Dermis microvascular lymphatic vessel endothelial cell (primary cell): ENCODE results near the gene OR2A1. TPM values are rescaled to one million over a fixed set of nuclear protein-coding genes. Genes with fewer than 3 reads are reported as not detected.
"Not testable (repeated sequence)": the region's sequence is repeated elsewhere in the genome, so short reads cannot be mapped to it uniquely, and the experiment has no call there.

ENCODE experiments used
- DNase-seq, 2 donors: peaks; one replicate each; pipeline versions ENCODE4 v3.0.0 to v3.0.0-alpha.2; 2010; ENCODE audit warnings: low read depth in 2 of 2
- total RNA-seq: library from RNA; depleted of rRNA; stranded (reverse); fragments of >200 nt; gene quantifications from 2 replicates; pipeline ENCODE4 v1.2.1, GENCODE V29; 2014

Gene OR2A1
- total RNA-seq = under 0.01 TPM in 2 replicates

- DNase-seq = not testable (repeated sequence)
Observed at GRCh38 chr7:144311872-144312469, at the start of gene OR2A1. Gene OR2A1, plus strand, starts transcription at chr7:144312419. Its CDS starts 5,706 bp downstream, at chr7:144318125.

- not testable (repeated sequence) for DNase-seq
Observed at GRCh38 chr7:144264692-144265091, 47.5 kb upstream of the OR2A1 start, which contains the start of gene OR2A7. Gene OR2A7, minus strand, starts transcription at chr7:144264792. Its CDS starts 5,164 bp downstream, at chr7:144259628.

GRCh38 chr7:144269188-144269587, 43.0 kb upstream of the OR2A1 start, which contains the start of gene CTAGE8:
Gene CTAGE8, minus strand, starts transcription at chr7:144269288. Its CDS starts 38 bp downstream, at chr7:144269250.
- DNase-seq = not testable (repeated sequence)

GRCh38 chr7:144275281-144275680, 36.9 kb upstream of the OR2A1 start:
- not testable (repeated sequence) for DNase-seq

GRCh38 chr7:144280010-144280409, 32.2 kb upstream of the OR2A1 start:
- not testable (repeated sequence) for DNase-seq

- DNase-seq = not testable (repeated sequence)
Observed at GRCh38 chr7:144281981-144282380, 30.2 kb upstream of the OR2A1 start.

- not testable (repeated sequence) for DNase-seq
Observed at GRCh38 chr7:144282490-144282889, 29.7 kb upstream of the OR2A1 start.

DNA sequence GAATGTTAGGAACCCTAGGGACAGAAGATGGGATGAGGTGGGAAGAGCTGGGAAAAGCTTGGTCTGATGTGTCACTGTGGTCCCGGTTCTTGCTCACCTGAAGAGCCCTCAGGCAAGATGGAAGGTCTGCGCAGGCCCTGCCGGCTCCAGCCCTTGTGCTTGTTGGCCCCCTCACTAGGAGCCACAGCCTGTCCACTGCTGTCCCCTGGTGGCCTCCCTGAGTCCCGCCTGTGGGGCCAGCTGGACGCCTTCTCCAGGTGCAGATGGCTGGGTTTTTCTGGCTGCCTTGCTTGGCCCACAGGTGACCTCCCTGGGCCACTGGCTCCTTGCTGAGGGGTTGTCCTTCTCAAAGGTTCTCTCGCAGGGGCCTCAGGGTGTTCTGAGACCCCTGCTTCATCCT, 28.5 kb upstream of the OR2A1 start:
- not testable (repeated sequence) for DNase-seq

- DNase-seq = not testable (repeated sequence)
Observed at GRCh38 chr7:144287171-144287784, 24.9 kb upstream of the OR2A1 start.

GRCh38 chr7:144291607-144292006, 20.6 kb upstream of the OR2A1 start:
- DNase-seq = not testable (repeated sequence)

- not testable (repeated sequence) for DNase-seq
Observed at GRCh38 chr7:144292384-144293161, 19.6 kb upstream of the OR2A1 start.

- DNase-seq = not testable (repeated sequence)
Observed at GRCh38 chr7:144293794-144294499, 18.3 kb upstream of the OR2A1 start.

- not testable (repeated sequence) for DNase-seq
Observed at GRCh38 chr7:144302578-144303303, 9.5 kb upstream of the OR2A1 start.

- DNase-seq = not testable (repeated sequence)
Observed at GRCh38 chr7:144303607-144304006, 8.6 kb upstream of the OR2A1 start.

- not testable (repeated sequence) for DNase-seq
Observed at GRCh38 chr7:144305156-144305555, 7.1 kb upstream of the OR2A1 start.

- DNase-seq = not testable (repeated sequence)
Observed at GRCh38 chr7:144309702-144310101, 2.5 kb upstream of the OR2A1 start.

DNA sequence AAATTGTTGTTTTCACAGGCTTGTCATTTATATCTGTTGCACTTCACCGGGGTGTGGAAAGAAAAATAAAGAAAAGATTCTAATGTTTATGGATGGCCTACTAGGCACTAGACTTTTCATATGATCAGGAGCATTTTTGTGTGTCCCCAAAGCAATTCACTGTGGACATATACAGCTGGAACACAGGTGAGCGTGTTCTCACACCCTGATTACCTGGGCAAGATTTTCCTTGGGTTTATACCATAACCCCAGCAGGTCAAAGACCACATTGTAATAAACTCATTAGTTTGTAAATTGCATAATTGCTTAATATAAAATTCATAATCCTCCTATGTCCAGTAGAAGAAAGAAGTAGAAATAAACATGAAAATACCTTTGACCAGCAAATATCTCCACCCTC, 1.0 kb upstream of the OR2A1 start:
- DNase-seq = not testable (repeated sequence)

- DNase-seq = not testable (repeated sequence)
Observed at GRCh38 chr7:144317537-144317936, 5.3 kb downstream of the OR2A1 start.

DNA sequence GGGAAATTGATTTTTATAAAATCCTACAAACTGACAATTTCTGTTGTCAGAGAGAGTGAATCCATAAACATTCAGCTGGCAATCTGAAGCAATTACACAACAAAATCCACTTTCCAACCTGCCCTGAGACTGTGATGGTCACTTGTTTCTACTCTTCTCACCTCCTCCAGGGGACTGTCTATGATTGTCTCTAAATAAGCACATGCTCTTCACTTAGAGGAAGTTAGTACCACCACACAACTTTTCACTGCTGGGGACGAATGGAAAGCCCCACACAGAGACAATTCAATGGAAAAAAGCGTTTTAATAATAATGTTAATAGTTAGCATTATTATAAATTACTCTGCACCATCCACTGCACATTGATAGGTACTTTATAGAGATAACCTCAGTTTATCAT, 7.3 kb downstream of the OR2A1 start:
- DNase-seq = not testable (repeated sequence)

DNA sequence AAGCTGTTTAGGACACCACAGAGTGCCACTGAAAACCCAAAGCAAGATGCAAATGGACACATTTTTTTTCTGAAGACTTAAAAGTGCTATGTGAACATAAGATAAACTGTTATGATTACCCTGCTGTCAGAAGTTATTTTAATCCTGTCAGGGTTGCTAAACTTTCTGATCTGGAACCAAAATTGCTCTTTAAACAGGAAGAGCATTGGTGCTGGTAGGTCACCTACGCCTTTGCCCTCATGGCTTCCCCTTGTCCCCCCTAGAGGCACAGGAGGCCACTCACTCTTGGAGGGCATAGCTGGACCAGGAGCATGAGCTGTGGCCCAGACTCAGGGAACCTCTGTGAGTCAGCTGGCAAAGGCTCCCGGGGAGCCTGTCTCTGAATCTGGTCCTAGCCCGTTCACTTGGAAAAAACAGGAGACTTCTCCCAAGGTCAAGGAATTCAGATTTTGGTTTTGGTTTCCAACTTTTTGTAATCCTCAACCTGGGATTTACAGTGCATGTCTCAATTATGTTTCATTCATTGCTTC, 9.5 kb downstream of the OR2A1 start:
- not testable (repeated sequence) for DNase-seq
